Stimulated activated CD4-positive, alpha-beta T cell treated with anti-CD3 and anti-CD28 coated beads, Interleukin-4, amount 100 ng/mL, for 1 hour (primary cell): ENCODE measurements around the gene POLD2.

Experiments
- DNase-seq: peaks from one replicate; pipeline ENCODE4 v3.0.0-alpha.2; 2020

POLD2 gene

GRCh38 chr7:44101303-44101965 is 21.9 kb downstream of the POLD2 start:
- DNase-seq: no peak

DNA sequence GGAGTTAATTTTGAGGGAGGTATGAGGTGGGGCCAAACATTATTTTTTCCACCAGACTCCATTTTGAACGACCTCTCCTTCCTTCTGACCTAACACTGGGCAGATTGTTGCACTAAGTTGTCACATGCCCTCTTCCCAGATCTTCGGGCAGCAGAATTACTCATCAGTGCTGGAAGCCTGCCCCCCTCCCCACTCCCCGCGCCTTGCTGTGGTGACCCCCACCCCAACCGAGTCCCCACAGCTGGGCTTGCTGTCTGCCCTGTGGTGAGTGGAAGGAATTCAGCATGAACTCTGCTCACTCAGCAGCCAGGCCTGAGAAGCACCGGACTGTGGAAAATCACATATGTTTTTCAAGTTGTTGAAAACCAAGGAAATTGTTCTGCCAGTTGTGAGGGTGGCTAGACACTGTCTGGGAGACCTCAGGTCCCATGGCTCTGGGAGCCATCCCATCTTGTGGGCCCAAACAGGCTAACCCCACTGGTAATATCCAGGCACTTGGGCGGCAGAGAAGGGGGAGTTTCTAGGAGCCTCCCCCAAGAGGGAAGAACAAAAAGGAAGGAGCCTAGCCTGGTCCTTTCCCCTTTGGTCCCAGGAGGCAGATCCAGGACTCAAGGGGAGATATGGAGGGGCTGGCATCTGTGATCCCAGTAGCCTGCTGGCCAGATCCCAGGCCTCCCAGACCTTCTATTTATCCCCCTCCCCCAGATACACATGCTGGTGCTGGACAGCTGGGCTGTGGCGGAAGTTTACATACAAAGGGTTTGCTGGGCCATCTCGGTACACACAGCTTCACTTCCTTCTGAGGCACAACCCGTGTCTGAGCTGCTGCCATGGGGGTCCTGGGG is 22.7 kb downstream of the POLD2 start:
- no peak for DNase-seq

GRCh38 chr7:44099669-44100068 is 23.7 kb downstream of the POLD2 start:
- DNase-seq: no peak

- DNase-seq: no peak
Observed at GRCh38 chr7:44098092-44099068, 25.0 kb downstream of the POLD2 start.

DNA sequence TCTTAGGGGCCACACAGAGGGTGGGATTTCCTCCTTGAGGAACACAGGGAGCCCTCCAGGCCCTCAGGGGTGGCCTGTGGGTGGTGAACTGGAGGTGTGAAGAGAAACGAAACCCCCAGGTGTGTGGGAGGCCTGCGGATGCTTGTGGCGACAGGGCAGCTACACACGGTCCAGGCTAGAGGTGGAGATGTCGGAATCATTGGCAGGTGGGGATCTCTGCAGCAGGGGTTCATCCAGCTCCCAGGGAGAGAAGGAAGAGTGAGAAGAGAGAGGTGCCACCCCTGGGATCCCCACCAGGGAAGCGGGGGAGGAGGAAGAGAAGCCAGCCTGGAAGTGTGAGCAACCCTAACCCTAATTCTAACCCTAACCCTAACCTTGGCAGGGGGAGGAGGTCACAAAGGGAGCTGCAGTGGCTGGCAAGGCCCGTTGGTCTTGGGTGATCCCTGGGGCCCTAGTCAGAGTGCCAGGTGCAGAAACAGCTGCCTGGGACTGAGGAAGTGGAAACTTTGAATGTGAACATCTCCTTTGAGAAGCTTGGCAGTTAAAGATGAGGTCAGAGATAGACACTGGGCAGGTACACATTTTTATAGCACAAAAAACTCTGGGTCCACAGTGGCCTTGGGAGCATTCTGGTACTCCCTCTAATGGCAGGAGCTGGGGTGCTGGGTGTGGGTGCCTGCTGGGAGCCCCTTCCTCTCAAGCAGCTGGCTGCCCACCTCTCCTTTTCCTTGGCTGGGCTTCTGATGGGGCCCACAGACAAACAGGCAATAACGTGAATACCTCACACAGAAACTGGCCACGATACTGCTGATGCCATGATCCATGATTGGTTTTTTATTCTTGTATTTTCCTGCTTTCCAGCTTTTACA is 26.1 kb downstream of the POLD2 start:
- no peak for DNase-seq

GRCh38 chr7:44096326-44096881 is 26.9 kb downstream of the POLD2 start:
- no peak for DNase-seq

DNA sequence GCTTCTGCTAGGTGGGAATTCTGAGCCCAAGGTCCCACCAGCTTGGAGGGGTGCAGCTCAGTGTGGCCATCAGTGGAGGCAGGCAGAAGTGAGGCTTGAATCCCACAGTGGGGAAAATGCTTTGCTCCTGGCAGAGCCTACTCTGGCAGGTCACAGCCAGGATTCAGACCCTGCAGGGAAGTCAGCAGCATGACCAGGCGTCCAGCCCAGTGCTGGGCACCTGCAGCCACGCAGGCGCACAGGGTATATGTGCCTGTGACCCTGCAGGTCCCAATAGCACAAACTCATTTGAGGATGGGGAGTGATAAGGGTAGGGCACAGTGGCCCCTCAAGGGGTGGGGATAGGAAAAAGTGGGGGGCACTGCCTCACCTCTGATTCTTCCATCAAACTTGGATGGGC is 27.6 kb downstream of the POLD2 start:
- DNase-seq: no peak

DNA sequence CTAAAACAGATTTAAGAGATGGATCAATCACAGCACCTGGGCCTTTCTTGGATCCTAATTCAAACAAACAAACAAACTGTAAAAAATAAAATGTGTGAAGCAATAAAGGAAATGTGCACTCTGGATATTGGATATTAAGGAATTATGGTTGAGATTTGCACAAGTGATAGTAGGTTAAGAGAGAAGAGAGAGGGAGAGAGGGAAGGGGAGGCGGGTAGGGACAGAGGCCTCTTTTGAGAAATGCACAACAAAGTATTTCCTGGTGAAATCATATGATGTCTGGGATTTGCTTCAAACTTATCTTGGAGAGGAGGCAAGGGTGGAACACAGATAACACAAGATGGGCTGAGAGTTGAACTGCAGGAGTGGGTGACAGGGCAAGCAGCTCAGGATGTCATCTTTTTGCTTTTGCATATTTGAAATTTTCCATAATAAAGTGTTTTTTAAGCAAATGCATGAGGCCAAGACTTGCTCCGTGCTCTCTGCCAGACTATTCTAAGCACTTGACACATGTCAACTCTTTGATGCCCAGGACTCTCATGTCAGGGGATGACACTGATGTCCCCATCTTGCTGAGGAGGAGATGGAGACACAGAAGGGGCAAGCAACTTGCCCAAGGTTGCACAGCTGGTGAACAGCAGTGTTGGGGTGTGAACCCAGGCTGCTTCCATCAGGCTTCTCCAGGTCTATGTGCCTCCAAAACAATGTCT is 28.3 kb downstream of the POLD2 start:
- no peak for DNase-seq

GRCh38 chr7:44094365-44094764 is 29.0 kb downstream of the POLD2 start:
- no peak for DNase-seq

DNA sequence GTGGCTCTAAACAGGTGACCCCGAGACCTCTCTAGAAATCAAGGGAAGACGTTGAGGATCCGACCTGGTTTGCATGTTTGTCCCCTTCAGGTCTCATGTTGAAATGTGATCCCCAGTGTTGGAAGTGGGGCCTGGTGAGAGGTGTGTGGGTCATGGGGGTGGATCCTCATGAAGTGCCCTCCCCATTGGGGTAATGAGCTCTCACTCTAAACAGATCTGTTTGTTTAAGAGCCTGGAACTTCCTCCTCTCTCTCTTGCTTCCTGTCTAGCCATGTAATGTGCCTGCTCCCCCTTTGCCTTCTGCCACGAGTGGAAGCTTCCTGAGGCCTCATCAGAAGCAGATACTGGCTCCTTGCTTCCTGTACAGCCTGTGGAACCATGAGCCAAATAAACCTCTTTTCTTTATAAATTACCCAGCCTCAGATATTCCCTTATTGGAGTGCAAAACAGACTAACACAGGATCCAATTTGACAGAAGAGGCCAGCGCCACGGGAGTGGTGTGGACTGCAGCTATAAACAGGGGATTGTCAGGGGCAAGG is 30.2 kb downstream of the POLD2 start:
- DNase-seq: no peak

- DNase-seq: no peak
Observed at GRCh38 chr7:44087911-44088838, 35.2 kb downstream of the POLD2 start.

GRCh38 chr7:44086627-44087026 is 36.7 kb downstream of the POLD2 start:
- DNase-seq: no peak

GRCh38 chr7:44085546-44085945 is 37.8 kb downstream of the POLD2 start:
- DNase-seq: no peak

- no peak for DNase-seq
Observed at GRCh38 chr7:44084701-44085100, 38.6 kb downstream of the POLD2 start.

- no peak for DNase-seq
Observed at GRCh38 chr7:44083796-44084195, 39.6 kb downstream of the POLD2 start.

DNA sequence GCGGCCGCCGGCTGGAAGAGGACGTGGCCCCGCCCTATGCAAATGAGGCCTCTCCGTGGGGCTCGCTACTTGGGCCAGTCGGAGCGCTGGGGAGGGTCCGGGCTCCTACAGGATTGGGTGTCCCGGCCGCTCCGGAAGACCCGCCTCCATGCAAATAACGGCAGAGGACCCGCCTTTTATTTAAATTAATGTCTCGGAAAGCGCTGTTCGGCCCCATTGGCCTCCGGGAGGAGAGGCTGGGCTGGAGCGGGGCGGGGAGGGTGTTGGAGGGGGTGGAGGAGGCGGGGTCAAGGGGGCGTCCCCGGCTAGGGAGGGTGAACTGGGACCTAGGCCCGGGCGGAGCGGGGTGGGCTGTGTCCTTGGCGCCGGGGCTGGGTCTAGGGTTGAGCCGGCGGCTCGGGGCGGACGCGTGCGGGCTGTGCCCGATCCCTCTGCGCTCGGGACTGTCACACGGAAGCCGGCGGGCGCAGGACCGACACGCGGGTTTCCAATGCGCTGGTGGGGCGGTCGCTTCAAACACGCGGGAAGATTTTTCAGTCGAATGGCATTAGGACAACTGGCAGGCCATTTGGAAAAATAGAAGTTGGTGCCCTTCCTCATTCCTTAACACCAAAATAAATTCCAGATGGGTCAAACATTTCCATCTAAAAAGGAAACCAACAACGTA is 40.7 kb downstream of the POLD2 start:
- peak; percentile 98 for DNase-seq

DNA sequence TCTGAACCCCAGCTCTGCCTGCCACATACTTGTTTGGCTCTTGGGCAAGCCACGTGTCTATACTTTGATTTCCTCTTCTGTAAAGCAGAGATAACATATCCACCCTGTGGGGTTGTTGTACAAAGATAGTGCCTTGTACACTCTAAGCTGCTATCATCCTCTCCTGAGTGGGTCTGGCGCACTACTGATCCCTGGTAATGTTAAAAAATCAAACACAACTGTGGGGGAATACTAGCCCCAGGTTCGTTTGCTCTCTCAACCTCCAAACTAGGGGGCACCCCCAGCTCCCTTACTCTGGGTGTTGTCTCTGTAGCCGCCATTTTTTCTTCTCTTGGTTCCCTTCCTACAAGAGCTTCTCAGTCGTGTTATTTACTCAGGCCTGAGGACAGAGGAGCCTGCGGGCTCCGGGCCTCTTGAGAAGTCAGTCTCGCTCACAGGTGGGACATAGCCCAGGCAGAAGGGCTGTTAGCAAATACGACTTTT is 42.0 kb downstream of the POLD2 start:
- no peak for DNase-seq

GRCh38 chr7:44080686-44081265 is 42.6 kb downstream of the POLD2 start:
- no peak for DNase-seq

- no peak for DNase-seq
Observed at GRCh38 chr7:44080118-44080517, 43.2 kb downstream of the POLD2 start.
